Effector CD4-positive, alpha-beta T cell (primary cell): Measurements from ENCODE around the gene PROSER3.
A peak's percentile ranks its signal among the peaks of the same experiment; 100 is the strongest.
"Not testable (repeated sequence)": the region's sequence is repeated elsewhere in the genome, so short reads cannot be mapped to it uniquely, and the experiment has no call there.

Experiments
- DNase-seq: peaks from one replicate; pipeline ENCODE4 v3.0.0-alpha.2; 2020

The PROSER3 gene

GRCh38 chr19:35755550-35756376 lies 2.2 kb upstream of the PROSER3 start:
- no peak for DNase-seq

GRCh38 chr19:35756377-35757230 lies 1.4 kb upstream of the PROSER3 start, which contains the start of gene HSPB6:
Gene HSPB6 (minus strand): TSS chr19:35757029. CDS start chr19:35757008, 21 bp downstream.
- DNase-seq, result no peak

GRCh38 chr19:35757231-35757748 lies 686 bp upstream of the PROSER3 start:
- DNase-seq, result no peak

- no peak for DNase-seq
These were observed 1.7 kb downstream of the PROSER3 start for GRCh38 chr19:35759697-35760096.

GRCh38 chr19:35760711-35761349 lies 2.9 kb downstream of the PROSER3 start:
- DNase-seq, result no peak

- no peak for DNase-seq
These were observed 6.7 kb downstream of the PROSER3 start for GRCh38 chr19:35764432-35765315.

GRCh38 chr19:35766571-35767104 lies 8.7 kb downstream of the PROSER3 start:
- no peak for DNase-seq

- DNase-seq, result no peak
These were observed 9.5 kb downstream of the PROSER3 start for GRCh38 chr19:35767288-35768081.

- no peak for DNase-seq
These were observed 10.1 kb downstream of the PROSER3 start for GRCh38 chr19:35768082-35768421.

- DNase-seq, result not testable (repeated sequence)
These were observed 14.4 kb downstream of the PROSER3 start for GRCh38 chr19:35772362-35772761.

GRCh38 chr19:35773020-35773806 lies 15.2 kb downstream of the PROSER3 start:
- no peak for DNase-seq

GRCh38 chr19:35774274-35775045 lies 16.5 kb downstream of the PROSER3 start:
- DNase-seq, result no peak

GRCh38 chr19:35775046-35775297 lies 17.0 kb downstream of the PROSER3 start:
- DNase-seq, result no peak

- peak; percentile 99 for DNase-seq
These were observed 17.5 kb downstream of the PROSER3 start, which contains the start of gene ARHGAP33 for GRCh38 chr19:35775298-35776101. Gene ARHGAP33 (plus strand): TSS chr19:35775564. CDS start chr19:35775659, 95 bp downstream.

- no peak for DNase-seq
These were observed 18.3 kb downstream of the PROSER3 start for GRCh38 chr19:35776102-35776788.

- no peak for DNase-seq
These were observed 19.3 kb downstream of the PROSER3 start for GRCh38 chr19:35777086-35777841.

- DNase-seq, result no peak
These were observed 20.0 kb downstream of the PROSER3 start for GRCh38 chr19:35777961-35778360.
